Activated T-cell treated with anti-CD3 and anti-CD28 coated beads for 1 hour (primary cell): Measurements from ENCODE around the gene FRMPD4.
"Not testable (repeated sequence)": the region's sequence is repeated elsewhere in the genome, so short reads cannot be mapped to it uniquely, and the experiment has no call there.

ENCODE experiments used
- DNase-seq: peaks from one replicate; pipeline ENCODE4 v3.0.0-alpha.2; 2020; ENCODE audit warnings: low read depth

Gene FRMPD4

GRCh38 chrX:12138361-12139313 lies at the start of gene FRMPD4:
Gene FRMPD4 (plus strand): TSS chrX:12138473. CDS start chrX:12138972, 499 bp downstream.
- DNase-seq: no peak

GRCh38 chrX:12089740-12090139 lies 48.5 kb upstream of the FRMPD4 start:
- no peak for DNase-seq

- no peak for DNase-seq
Observed at GRCh38 chrX:12113321-12113720, 25.0 kb upstream of the FRMPD4 start.

- no peak for DNase-seq
Observed at GRCh38 chrX:12115377-12115776, 22.9 kb upstream of the FRMPD4 start.

- no peak for DNase-seq
Observed at GRCh38 chrX:12118134-12118533, 20.1 kb upstream of the FRMPD4 start.

GRCh38 chrX:12128017-12128416 lies 10.3 kb upstream of the FRMPD4 start:
- DNase-seq: no peak

- no peak for DNase-seq
Observed at GRCh38 chrX:12137951-12138360, 317 bp upstream of the FRMPD4 start.

- DNase-seq: no peak
Observed at GRCh38 chrX:12139934-12140611, 1.8 kb downstream of the FRMPD4 start.

GRCh38 chrX:12141511-12141910 lies 3.2 kb downstream of the FRMPD4 start:
- DNase-seq: no peak

GRCh38 chrX:12142661-12143060 lies 4.4 kb downstream of the FRMPD4 start:
- DNase-seq: no peak

- DNase-seq: no peak
Observed at GRCh38 chrX:12145402-12145801, 7.1 kb downstream of the FRMPD4 start.

GRCh38 chrX:12149670-12150407 lies 11.6 kb downstream of the FRMPD4 start:
- DNase-seq: no peak

GRCh38 chrX:12153317-12153716 lies 15.0 kb downstream of the FRMPD4 start:
- no peak for DNase-seq

- no peak for DNase-seq
Observed at GRCh38 chrX:12153741-12154140, 15.5 kb downstream of the FRMPD4 start.

GRCh38 chrX:12159799-12160198 lies 21.5 kb downstream of the FRMPD4 start:
- no peak for DNase-seq

GRCh38 chrX:12162420-12162819 lies 24.1 kb downstream of the FRMPD4 start:
- no peak for DNase-seq

GRCh38 chrX:12164180-12164579 lies 25.9 kb downstream of the FRMPD4 start:
- DNase-seq: not testable (repeated sequence)

GRCh38 chrX:12170755-12171154 lies 32.5 kb downstream of the FRMPD4 start:
- no peak for DNase-seq

GRCh38 chrX:12174358-12174757 lies 36.1 kb downstream of the FRMPD4 start:
- no peak for DNase-seq

- DNase-seq: no peak
Observed at GRCh38 chrX:12197030-12197429, 58.8 kb downstream of the FRMPD4 start.

GRCh38 chrX:12206413-12206812 lies 68.1 kb downstream of the FRMPD4 start:
- no peak for DNase-seq

- DNase-seq: no peak
Observed at GRCh38 chrX:12210196-12210815, 72.0 kb downstream of the FRMPD4 start.
